NCI-H510A treated with DMSO at 0.1 percent for 48 hours (cell line): ENCODE results near the gene EXOC3L4.

ENCODE experiments used
- DNase-seq: peaks from one replicate; lab custom pipeline; 2025; lab: John Stamatoyannopoulos, UW

The EXOC3L4 gene

GRCh38 chr14:103070971-103071542, 23.5 kb upstream of the EXOC3L4 start:
- no peak for DNase-seq

DNA sequence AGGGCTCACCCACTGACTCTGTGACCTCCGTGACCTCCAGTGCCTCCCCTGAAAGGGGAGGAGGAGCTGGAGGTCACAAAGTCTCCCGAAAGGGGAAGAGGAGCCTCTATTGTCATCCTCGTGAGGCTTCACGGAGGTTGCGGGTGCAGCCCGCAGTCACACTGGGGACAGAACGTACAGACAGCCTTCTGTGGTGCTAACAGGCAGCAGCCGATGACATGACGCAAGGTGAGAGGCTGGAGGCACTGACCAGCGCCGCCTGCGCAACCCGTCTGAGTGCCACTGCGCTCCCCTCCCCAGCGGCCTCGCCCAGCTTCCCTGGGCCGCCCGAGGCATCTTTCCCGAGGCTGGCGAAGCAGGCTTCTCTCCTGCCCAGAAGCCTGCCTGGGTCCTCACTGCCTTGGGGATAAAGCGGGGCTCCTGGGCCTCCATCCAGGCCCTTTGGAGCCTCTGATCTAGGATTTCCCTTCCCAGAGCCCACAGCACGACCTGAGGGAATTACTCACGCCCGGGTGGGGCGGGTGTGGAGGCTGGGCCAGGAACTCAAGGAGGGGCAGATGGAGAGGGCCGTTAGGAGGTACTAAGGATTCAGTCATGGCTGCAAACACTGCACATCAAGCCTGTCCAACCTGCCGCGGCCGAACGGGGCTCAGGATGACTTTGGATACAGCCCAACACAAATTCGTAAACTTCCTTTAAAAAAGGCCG, 22.8 kb upstream of the EXOC3L4 start:
- no peak for DNase-seq

GRCh38 chr14:103072595-103073366, 21.7 kb upstream of the EXOC3L4 start:
- DNase-seq, result no peak

DNA sequence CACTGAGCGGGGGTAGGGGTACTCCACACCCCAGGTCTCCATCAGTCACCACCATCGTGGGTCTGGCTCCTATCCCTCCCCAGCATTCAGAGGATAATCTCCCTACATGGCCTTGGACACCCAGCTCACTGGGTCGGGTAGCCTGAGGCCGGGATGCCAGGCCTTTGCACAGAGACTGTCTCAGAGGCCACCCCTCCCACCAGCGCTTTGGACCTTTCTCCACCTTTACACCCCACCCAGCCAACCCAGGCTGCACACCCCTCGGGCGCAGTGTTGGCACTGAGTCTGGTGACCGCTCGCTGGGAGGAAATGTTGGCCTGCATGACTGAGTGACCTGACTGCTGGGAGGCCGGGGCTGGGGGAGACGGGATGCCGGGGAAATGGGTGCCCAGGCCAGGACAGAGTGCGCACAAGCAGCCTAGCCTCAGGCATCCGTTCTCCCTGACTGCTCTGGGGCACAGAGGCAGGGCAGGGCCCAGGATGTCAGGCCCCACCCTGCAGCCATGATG, 21.1 kb upstream of the EXOC3L4 start:
- DNase-seq, result no peak

- no peak for DNase-seq
These were observed 20.4 kb upstream of the EXOC3L4 start for GRCh38 chr14:103073876-103074728.

DNA sequence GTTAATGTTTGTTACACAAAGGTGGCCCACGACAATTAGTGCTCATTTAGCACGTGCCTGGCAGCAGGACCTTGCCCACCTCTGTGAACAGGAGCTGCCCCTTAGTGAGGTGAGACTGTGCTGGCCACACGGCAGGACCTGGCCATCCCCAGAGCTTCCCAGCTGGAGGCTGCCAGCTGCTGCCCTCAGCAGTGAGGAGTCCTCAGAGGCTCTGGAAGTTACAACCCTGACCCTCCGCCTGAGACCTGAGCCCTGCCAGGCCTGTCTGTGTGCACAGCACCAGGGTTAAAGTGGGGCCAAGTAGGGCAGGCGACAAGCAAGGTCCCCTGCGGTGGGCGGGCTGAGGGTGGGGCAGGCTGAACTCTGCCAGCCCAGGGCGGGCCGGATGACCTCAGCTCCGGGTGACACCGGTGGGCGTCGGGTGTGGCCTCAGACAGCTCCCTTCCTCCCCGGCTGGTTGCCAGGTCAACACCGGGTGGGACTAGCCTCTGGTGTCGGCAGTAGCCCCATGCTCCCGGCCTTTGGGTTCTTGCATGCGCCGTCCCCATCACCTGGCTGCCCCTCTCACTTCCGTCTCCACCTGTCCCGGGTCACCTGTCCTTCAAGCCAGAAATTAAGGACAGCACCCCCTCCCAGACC, 19.7 kb upstream of the EXOC3L4 start:
- no peak for DNase-seq

DNA sequence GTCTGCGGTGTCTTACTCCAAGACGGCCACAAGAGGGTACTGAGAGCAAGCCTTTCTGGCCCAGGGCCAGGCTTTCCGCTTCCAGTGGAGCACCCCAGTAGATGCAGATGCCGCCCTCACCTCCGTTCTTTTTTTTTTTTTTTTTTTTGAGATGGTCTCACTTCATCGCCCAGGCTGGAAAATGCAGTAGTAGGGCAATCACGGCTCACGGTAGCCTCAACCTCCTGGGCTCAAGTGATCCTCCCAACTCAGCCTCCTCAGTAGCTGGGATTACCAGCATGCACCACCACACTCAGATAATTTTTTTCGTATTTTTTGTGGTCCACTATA, 16.1 kb upstream of the EXOC3L4 start:
- DNase-seq, result peak; percentile 69

DNA sequence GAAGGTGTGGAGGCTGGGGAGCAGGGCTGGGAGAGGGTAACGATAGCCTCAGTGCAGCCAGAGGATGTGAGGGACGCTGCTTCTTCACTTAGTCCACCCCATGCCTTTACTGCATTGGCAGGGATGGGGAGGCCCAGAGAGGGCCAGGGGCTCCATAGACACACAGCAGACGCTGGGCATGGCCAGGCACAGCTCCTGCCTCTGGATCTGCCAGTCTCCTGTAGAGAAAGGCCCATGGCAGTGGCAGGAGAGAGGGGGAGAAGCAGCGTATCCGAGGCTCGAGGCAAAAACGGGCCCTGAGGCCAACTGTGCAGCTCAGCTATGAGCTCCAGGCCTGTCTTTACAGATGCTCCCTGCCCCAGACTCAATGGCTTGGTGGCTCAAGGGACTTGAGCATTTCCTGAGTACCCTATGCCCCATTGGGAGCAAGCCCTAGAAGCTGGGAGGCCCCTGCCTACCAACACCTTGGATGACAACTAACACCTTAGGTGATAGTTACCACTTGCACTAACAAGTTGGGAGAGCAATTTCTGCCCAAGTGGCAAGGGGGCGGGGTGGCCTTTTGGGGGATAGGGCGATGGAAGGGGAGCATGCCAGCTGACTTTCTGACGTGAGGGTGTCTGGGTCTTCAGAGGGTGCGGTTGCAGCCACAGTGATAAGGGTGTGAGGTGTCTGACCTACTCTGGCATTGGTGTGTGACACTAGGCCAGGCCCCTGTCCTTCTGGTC, 15.5 kb upstream of the EXOC3L4 start:
- no peak for DNase-seq

DNA sequence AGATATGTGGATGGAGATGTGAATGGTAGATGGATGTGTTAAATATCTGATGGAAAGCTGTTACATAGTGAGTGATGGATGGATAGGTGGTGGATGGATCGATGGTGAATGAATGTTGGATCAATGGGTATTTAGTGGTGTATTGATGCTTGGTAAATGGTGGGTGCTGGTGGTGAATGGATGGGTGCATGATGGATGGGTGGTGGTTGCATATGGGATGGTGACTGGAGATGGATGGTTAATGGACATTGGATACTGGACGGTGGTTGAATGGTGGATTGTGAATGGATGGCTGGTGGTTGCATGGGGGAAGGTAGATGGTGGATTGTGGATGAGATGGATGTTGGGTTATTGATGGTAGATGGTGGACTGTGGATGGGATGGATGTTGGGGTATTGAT, 12.6 kb upstream of the EXOC3L4 start:
- DNase-seq, result no peak

DNA sequence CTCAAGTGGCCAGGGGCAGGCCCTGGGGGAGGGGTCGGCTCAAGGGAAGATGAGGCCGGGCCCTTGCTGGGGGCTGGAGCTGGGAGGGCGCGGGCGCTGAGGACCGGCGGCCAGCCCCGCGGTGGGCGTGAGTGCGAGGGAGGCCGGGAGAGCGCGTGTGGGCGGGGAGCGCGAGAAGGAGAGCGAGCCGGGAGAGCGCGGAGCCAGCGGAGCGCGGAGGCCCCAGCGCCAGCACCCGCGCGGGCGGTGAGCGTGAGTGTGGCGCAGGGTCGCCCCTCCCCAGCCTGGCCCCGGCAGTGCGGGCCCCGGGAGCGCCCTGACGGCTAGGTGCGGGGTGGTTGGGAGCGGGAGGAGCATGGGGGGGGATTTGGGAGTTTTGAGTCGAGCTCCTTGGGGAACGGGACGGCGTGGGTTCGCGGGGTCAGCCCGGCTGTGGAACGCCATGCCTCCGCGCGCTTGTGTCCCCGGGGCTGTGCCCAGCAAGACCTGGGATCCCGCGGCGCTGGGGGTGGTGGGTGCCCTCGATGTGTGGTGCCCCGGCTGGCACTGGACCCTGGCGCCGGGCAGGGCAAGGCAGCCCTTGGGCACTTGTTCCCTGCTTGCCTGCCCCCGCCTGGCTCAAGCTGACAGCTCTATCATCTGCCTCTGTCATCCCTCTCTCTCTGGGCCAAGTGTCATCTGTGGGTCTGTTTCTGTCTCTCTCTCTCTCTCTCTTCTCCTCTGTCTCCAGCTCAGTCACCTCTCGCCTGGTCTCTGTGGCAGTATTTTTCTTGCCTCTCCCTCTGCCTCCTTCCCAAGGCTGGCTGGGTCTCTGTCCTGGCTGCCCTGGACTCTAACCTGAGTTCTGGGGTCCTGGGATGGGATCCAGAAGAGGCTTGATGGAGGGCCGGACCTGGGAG, 10.3 kb upstream of the EXOC3L4 start, which contains the start of gene LBHD2:
Gene LBHD2 (plus strand): TSS at position 190 of the 899 bp plus-strand sequence. CDS start 1,803 bp downstream, outside the sequence.
- no peak for DNase-seq

GRCh38 chr14:103085106-103086091, 9.1 kb upstream of the EXOC3L4 start:
- DNase-seq, result no peak

GRCh38 chr14:103086771-103087342, 7.7 kb upstream of the EXOC3L4 start:
- no peak for DNase-seq

DNA sequence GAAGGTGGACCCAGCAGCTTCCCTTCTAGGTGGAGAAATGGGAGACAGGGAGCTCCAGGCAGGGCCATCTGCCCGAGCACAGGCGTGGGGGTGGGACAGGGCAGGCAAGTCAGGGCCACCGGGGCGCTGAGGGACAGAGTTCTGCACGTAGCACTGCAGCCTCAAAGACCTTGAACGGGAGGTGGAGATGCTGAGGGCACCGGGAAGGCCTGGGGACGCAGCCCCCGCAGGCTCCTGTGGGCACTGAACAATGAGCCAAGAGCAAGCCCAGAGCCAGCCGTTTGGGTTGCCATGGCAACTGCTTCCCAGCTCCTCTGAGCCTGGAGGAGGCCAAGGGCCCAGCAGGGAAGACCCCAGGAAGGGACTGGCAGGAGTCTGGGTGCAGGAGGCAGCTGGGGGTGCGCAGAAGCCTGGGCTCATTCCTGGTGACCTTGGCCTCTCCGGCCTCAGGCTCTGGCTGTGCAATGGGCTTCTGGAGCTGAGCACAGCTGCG, 7.1 kb upstream of the EXOC3L4 start:
- DNase-seq, result no peak

- DNase-seq, result no peak
These were observed 5.6 kb upstream of the EXOC3L4 start for GRCh38 chr14:103088921-103089320.

GRCh38 chr14:103089386-103090335, 4.9 kb upstream of the EXOC3L4 start:
- DNase-seq, result no peak

GRCh38 chr14:103090481-103091020, 4.0 kb upstream of the EXOC3L4 start:
- DNase-seq, result no peak
